HL-60 (cell line): Measurements from ENCODE around the gene ECHDC3.

Experiments
- DNase-seq, 2 experiments: peaks; one replicate each; pipeline ENCODE4 v3.0.0-alpha.2; 2010 to 2020; ENCODE audit warnings: low read depth in 1 of 2, low spot score in 1 of 2
- H3K27ac ChIP-seq: fragments of 250-450 bp; sonication (Bioruptor Pico); replicated peaks from 2 replicates; pipeline ENCODE4 v1.5.1; 2020; ENCODE audit warnings: mild to moderate bottlenecking, moderate library complexity
- H3K27me3 ChIP-seq: fragments of 250-450 bp; sonication (Bioruptor Pico); 2 replicates; pipeline ENCODE4 v1.5.1; 2021; ENCODE audit warnings: mild to moderate bottlenecking, moderate library complexity; ENCODE audit not compliant: insufficient read depth, poor library complexity, severe bottlenecking
- H3K4me3 ChIP-seq: replicated peaks from 2 replicates; pipeline ENCODE4 v1.5.1; 2011; ENCODE audit warnings: mild to moderate bottlenecking, control low read depth, low read length; ENCODE audit not compliant: insufficient read depth
- GABPA ChIP-seq: IDR thresholded peaks from 2 replicates; pipeline ENCODE4 v1.6.1; 2012; ENCODE audit warnings: low read depth
- POLR2AphosphoS5 ChIP-seq: IDR thresholded peaks from 2 replicates; pipeline ENCODE4 v1.6.1; 2012; ENCODE audit warnings: low read depth
- SPI1 ChIP-seq: IDR thresholded peaks from 2 replicates; pipeline ENCODE4 v1.6.1; 2012; ENCODE audit warnings: low read depth, mild to moderate bottlenecking, borderline replicate concordance
- TF ChIP-seq, protein P1 (sequence below): IDR thresholded peaks from 2 replicates; pipeline ENCODE4 v1.6.1; 2012; ENCODE audit warnings: low read depth; ENCODE audit not compliant: insufficient replicate concordance
- TF ChIP-seq, protein P2 (sequence below): IDR thresholded peaks from one replicate; pipeline ENCODE4 v1.5.1; 2011; ENCODE audit warnings: low read length, control low read depth, inconsistent platforms; ENCODE audit not compliant: insufficient read depth

Gene ECHDC3

DNA sequence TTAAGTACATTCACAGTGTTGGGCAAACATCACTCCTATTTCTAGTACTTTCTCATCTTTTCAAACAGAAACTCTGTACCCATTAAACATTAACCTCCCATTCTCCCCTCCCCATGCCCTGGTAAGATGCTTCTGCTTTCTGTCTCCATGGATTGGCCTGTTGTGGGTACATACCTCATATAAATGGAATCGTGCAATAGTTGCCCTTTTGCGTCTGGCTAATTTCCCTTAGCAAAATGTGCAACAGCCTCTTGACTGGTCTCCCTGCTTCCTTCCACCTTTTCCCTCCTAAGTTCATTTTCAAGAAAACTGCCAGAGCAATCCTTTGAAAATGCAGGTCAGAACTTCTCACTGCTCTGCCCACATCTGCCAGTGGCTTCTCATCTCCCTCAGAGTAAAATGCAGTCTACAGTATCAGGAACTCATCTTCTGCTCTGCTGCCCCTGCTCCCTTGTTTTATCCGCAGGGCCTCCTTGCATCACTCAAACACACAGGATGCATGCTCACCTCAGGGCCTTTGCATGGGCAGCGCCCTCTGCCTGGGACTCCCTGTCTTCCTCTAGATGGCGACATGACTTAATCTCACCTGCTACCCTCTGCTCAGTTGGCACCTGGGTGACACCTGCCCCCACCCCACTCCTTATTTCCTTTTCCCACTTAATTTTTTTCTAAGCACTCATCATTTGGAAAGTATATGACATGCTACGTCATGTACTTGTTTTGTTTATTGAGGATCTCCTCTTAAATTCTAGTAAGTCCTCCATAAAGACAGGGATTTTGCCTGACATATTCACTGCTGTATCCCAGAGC lies 44.3 kb upstream of the ECHDC3 start:
- H3K27me3 ChIP-seq = no peaks in the 10 kb centered on the region
- H3K27ac ChIP-seq = no peak overlapping the region
- H3K4me3 ChIP-seq = no peak overlapping the region
- DNase-seq = no peak
- TF ChIP-seq, protein P1, sequence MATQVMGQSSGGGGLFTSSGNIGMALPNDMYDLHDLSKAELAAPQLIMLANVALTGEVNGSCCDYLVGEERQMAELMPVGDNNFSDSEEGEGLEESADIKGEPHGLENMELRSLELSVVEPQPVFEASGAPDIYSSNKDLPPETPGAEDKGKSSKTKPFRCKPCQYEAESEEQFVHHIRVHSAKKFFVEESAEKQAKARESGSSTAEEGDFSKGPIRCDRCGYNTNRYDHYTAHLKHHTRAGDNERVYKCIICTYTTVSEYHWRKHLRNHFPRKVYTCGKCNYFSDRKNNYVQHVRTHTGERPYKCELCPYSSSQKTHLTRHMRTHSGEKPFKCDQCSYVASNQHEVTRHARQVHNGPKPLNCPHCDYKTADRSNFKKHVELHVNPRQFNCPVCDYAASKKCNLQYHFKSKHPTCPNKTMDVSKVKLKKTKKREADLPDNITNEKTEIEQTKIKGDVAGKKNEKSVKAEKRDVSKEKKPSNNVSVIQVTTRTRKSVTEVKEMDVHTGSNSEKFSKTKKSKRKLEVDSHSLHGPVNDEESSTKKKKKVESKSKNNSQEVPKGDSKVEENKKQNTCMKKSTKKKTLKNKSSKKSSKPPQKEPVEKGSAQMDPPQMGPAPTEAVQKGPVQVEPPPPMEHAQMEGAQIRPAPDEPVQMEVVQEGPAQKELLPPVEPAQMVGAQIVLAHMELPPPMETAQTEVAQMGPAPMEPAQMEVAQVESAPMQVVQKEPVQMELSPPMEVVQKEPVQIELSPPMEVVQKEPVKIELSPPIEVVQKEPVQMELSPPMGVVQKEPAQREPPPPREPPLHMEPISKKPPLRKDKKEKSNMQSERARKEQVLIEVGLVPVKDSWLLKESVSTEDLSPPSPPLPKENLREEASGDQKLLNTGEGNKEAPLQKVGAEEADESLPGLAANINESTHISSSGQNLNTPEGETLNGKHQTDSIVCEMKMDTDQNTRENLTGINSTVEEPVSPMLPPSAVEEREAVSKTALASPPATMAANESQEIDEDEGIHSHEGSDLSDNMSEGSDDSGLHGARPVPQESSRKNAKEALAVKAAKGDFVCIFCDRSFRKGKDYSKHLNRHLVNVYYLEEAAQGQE = no peak
- TF ChIP-seq, protein P2, sequence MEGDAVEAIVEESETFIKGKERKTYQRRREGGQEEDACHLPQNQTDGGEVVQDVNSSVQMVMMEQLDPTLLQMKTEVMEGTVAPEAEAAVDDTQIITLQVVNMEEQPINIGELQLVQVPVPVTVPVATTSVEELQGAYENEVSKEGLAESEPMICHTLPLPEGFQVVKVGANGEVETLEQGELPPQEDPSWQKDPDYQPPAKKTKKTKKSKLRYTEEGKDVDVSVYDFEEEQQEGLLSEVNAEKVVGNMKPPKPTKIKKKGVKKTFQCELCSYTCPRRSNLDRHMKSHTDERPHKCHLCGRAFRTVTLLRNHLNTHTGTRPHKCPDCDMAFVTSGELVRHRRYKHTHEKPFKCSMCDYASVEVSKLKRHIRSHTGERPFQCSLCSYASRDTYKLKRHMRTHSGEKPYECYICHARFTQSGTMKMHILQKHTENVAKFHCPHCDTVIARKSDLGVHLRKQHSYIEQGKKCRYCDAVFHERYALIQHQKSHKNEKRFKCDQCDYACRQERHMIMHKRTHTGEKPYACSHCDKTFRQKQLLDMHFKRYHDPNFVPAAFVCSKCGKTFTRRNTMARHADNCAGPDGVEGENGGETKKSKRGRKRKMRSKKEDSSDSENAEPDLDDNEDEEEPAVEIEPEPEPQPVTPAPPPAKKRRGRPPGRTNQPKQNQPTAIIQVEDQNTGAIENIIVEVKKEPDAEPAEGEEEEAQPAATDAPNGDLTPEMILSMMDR = no peak
- TF ChIP-seq SPI1 (no peak), GABPA (no peak), POLR2AphosphoS5 (no peak)

DNA sequence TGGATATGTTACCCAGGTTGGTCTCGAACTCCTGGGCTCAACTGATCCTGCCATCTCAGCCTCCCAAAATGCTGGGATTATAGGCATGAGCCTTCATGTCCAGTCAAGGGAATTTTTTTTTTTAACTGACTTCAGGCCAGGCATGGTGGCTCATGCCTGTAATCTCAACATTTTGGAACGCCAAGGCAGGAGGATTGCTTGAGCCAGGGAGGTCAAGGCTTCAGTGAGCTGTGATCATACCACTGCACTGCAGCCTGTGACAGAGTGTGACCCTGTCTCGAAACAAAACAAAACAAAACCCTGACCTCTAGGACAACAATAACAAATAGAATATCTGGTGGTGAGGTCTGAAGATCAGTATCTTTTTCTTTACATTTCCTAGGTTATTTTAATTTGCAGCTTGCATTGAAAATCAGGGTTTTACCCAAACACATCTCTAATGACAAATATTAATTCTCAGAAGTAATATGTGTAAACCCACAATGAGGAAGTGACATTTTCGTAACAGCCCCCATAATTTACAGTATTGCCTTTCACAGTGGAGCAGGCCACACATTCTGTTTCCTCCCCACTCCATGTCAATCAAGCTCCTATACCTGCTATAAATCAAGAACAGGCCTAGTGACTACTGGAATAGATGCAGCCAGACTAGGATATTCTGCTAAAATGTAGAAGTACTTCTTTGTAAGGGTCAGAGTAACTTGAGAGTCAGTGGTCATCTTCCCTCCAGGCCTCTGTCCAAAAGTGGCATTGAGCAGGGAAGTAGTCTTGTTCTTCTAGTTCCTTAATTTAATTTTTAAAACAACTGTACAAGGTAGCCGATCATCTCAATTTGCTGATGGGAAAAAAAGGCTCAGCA lies 43.3 kb upstream of the ECHDC3 start:
- TF ChIP-seq, protein P2 = no peak
- TF ChIP-seq SPI1 = peak; percentile 27; the same call in 1 of the 2 replicates
- TF ChIP-seq, protein P1 = no peak
- TF ChIP-seq GABPA = no peak
- Histone ChIP-seq H3K27ac (no peak overlapping the region), H3K4me3 (no peak overlapping the region), H3K27me3 (no peaks in the 10 kb centered on the region)
- DNase-seq = peak in 1 of 2 experiments; percentile 1

DNA sequence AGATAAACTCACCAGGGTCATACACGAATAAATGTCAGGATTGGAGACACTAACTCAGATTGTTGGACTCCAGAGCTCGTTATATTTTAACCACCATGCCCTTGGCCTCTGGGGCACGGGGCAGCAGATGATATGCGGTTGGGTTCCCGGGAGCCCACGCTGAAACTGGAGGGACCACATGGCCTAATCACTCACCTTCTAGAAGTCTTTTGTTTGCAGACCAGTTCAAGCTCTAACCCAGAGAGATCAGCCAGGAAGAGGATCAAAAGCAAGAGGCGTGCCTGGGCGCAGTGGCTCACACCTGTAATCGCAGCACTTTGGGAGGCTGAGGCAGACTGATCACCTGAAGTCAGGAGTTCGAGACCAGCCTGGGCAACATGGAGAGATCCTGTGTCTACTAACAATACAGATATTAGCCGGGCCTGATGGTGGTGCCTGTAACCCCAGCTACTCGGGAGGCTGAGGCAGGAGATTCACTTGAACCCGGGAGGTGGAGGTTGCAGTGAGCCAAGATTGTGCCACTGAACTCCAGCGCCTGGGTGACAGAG lies 42.6 kb upstream of the ECHDC3 start:
- no peak overlapping the region for H3K4me3 ChIP-seq
- H3K27me3 ChIP-seq = no peaks in the 10 kb centered on the region
- TF ChIP-seq, protein P2 = no peak
- TF ChIP-seq POLR2AphosphoS5 (no peak), SPI1 (no peak), GABPA (no peak)
- TF ChIP-seq, protein P1 = no peak
- no peak for DNase-seq
- H3K27ac ChIP-seq = no peak overlapping the region
